Stomach smooth muscle (tissue), 2 donors: Measurements from ENCODE around the gene PPP1R27.

ENCODE experiments used
- H3K27ac ChIP-seq: one replicate; pipeline ENCODE4 v1.7.0; 2013; ENCODE audit warnings: mild to moderate bottlenecking, low read length, inconsistent platforms
- H3K27me3 ChIP-seq, 2 donors: one replicate each; pipeline ENCODE4 v1.7.0; 2013; ENCODE audit warnings: low read length in 2 of 2; ENCODE audit not compliant: insufficient read depth in 2 of 2, control insufficient read depth in 1 of 2
- H3K36me3 ChIP-seq, 2 donors: one replicate each; pipeline ENCODE4 v1.7.0; 2013; ENCODE audit warnings: low read length in 2 of 2; ENCODE audit not compliant: control insufficient read depth in 2 of 2, insufficient read depth in 2 of 2
- H3K4me1 ChIP-seq: one replicate; pipeline ENCODE4 v1.7.0; 2013; ENCODE audit warnings: low read length; ENCODE audit not compliant: control insufficient read depth, insufficient read depth
- H3K4me3 ChIP-seq, 2 donors: one replicate each; pipeline ENCODE4 v1.7.0; 2013; ENCODE audit warnings: low read length in 2 of 2
- H3K9ac ChIP-seq, 2 donors: one replicate each; pipeline ENCODE4 v1.7.0; 2013; ENCODE audit warnings: low read length in 2 of 2, mild to moderate bottlenecking in 1 of 2
- H3K9me3 ChIP-seq, 2 donors: one replicate each; pipeline ENCODE4 v1.7.0; 2013; ENCODE audit warnings: low read length in 2 of 2; ENCODE audit not compliant: control insufficient read depth in 2 of 2
- donor health status: healthy.
- donor health status: Pancreatic carcinoma.

PPP1R27 gene

DNA sequence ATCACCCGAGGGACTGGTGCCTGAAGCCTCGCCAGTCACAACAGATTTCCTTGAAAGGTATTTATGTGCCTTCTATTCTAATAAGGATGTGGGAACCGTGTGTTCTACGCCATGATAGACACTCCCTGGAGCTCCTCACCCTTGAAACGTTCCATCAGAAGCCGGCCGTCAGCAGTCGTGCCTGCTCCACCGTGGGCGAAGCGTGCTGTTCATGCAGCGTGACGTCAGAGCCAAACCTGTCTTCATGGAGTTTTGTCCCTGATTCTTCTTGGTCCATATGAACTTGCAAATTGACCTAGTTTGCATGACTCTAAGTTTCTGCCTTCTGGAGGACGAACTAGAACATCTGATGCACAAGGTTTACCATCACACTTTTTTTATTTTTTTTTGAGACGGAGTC, 4.5 kb upstream of the PPP1R27 start:
- peaks cover 9 to 15% of the 10 kb centered on the region in 2 donors for H3K36me3 ChIP-seq
- no peak overlapping the region for H3K4me3 ChIP-seq
- H3K9ac ChIP-seq, result no peak overlapping the region
- H3K9me3 ChIP-seq, result no peaks in the 10 kb centered on the region
- no peak overlapping the region for H3K27ac ChIP-seq
- H3K4me1 ChIP-seq, result peaks cover 1% of the 10 kb centered on the region
- no peaks in the 10 kb centered on the region for H3K27me3 ChIP-seq

DNA sequence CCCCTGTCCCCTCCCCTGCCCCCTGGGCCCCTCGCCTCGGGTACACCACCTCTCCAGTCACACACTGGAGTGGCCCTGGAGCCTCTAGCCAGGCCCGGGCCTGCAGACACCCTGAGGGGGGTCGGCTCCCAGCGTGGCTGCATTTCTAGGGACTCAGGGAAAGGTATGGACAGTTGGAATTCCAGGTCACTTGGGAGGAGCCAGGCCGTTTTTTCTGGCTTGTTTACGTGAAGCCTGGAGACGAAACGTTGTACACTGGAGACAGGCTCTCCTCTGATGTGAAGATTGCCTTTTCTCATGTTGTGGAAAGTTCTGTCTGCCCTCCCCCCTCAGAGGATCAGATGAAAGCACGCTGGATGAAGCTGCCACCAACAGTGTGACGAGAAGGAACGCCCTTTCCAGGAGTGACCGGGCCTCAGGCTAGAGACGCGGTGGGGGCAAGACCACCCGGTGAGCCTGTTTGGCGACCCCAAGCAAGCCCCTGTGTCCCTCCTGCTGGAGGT, 4.0 kb upstream of the PPP1R27 start:
- no peak overlapping the region for H3K27ac ChIP-seq
- H3K4me3 ChIP-seq, result no peak overlapping the region

DNA sequence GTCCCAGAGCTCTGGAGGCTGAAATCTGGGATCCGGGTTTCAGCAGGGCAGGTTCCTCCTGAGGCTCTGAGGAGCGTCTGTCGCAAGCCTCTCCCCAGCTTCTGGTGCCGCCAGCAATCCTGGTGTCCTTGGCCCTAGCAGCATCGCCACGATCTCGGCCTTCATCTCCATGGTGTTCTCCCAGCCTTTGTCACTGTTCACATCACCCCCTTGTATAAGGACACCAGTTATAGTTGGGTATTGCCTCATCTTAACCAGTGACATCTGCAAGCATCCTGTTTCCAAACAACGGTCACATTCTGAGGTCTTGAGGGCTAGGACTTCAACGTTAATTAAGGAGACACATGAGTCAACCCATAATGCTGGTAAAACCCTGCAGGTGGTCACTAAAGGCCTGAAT, 2.8 kb upstream of the PPP1R27 start:
- H3K9me3 ChIP-seq, result no peaks in the 10 kb centered on the region
- H3K27me3 ChIP-seq, result no peaks in the 10 kb centered on the region
- no peak overlapping the region for H3K9ac ChIP-seq
- H3K4me3 ChIP-seq, result no peak overlapping the region
- H3K36me3 ChIP-seq, result peaks cover 0 to 1% of the 10 kb centered on the region in 2 donors
- H3K27ac ChIP-seq, result no peak overlapping the region
- peaks cover 9% of the 10 kb centered on the region for H3K4me1 ChIP-seq

More for the DNA sequence above, 4.0 kb upstream of the PPP1R27 start:
- H3K36me3 ChIP-seq, result peaks cover 8 to 10% of the 10 kb centered on the region in 2 donors
- no peak overlapping the region for H3K9ac ChIP-seq
- peaks cover 4% of the 10 kb centered on the region for H3K4me1 ChIP-seq
- H3K9me3 ChIP-seq, result no peaks in the 10 kb centered on the region
- no peaks in the 10 kb centered on the region for H3K27me3 ChIP-seq

- peak overlapping the region; percentile 73 to 83 for H3K4me3 ChIP-seq
- H3K9me3 ChIP-seq, result no peaks in the 10 kb centered on the region
- H3K27ac ChIP-seq, result no peak overlapping the region
- H3K36me3 ChIP-seq, result no peaks in the 10 kb centered on the region
- peaks cover 25% of the 10 kb centered on the region for H3K4me1 ChIP-seq
- H3K9ac ChIP-seq, result peak overlapping the region; percentile 87 to 89
- no peaks in the 10 kb centered on the region for H3K27me3 ChIP-seq
These were observed 674 bp downstream of the PPP1R27 start for GRCh38 chr17:81833921-81834830.

DNA sequence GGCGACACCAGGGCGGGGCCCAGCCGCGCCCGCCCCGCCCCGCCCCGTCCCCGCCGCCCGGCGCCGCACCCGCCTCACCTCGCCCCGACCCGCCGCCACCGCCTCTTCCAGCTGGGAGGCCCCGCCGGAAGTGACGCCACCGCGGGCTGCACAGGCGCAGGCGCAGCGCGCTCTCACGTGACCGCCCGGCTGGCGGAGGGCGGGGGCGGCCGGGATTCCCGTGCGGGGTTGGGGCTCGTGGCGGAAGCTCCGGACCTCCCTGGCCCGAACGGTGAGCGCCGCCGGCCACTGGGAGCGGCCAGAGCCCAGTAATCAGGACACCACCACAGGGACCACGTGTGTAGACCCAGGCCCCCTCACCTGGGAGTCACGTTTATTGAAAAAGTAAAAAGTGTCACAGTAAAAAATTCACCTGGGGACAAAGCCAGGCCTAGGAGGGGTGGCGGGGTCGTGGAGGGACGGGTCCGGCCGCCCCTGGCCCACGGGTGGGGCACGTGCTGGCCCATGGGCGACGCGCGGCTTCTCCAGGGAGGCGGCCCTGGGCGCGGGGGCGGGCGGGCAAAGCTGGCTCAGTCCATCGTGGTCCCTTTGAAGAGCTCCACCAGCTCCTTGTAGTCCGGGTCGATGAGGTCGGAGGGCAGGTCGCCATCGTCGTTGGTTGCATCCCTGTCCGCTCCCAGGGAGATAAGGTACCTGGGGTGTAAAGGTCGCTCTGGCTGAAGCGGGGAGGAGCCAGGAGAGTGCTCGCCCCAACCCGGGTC, 1.5 kb downstream of the PPP1R27 start, which contains the start of gene MCRIP1:
TSS of gene MCRIP1 (minus strand) at position 132 of the 761 bp plus-strand sequence. CDS start 8,785 bp downstream, outside the sequence.
- Histone ChIP-seq H3K4me1 (peaks cover 25% of the 10 kb centered on the region), H3K9me3 (no peaks in the 10 kb centered on the region), H3K9ac (peak within 1 kb of the TSS; percentile 89 to 90), H3K27me3 (no peaks in the 10 kb centered on the region), H3K4me3 (peak within 1 kb of the TSS; percentile 84 to 90), H3K27ac (peak within 1 kb of the TSS; percentile 75), H3K36me3 (no peaks in the 10 kb centered on the region)

- no peaks in the 10 kb centered on the region for H3K36me3 ChIP-seq
- peak overlapping the region; percentile 75 for H3K27ac ChIP-seq
- H3K4me3 ChIP-seq, result peak overlapping the region; percentile 84 to 90
- peaks cover 25% of the 10 kb centered on the region for H3K4me1 ChIP-seq
- peak overlapping the region; percentile 84 to 90 for H3K9ac ChIP-seq
- H3K9me3 ChIP-seq, result no peaks in the 10 kb centered on the region
- no peaks in the 10 kb centered on the region for H3K27me3 ChIP-seq
These were observed 2.2 kb downstream of the PPP1R27 start for GRCh38 chr17:81832608-81833159.

- Histone ChIP-seq H3K27me3 (no peaks in the 10 kb centered on the region), H3K36me3 (no peaks in the 10 kb centered on the region), H3K9me3 (no peaks in the 10 kb centered on the region), H3K4me1 (peaks cover 25% of the 10 kb centered on the region), H3K9ac (peak overlapping the region; percentile 84 to 90), H3K27ac (peak overlapping the region; percentile 75), H3K4me3 (peak overlapping the region; percentile 84 to 90)
These were observed 2.8 kb downstream of the PPP1R27 start for GRCh38 chr17:81831957-81832607.

GRCh38 chr17:81831563-81831956, 3.3 kb downstream of the PPP1R27 start:
- Histone ChIP-seq H3K27ac (peak overlapping the region; percentile 75), H3K4me1 (peaks cover 25% of the 10 kb centered on the region), H3K27me3 (no peaks in the 10 kb centered on the region), H3K9me3 (no peaks in the 10 kb centered on the region), H3K9ac (peak overlapping the region; percentile 84 to 90), H3K4me3 (peak overlapping the region; percentile 84 to 90), H3K36me3 (no peaks in the 10 kb centered on the region)

- Histone ChIP-seq H3K36me3 (no peaks in the 10 kb centered on the region), H3K4me3 (no peak overlapping the region), H3K9me3 (no peaks in the 10 kb centered on the region), H3K9ac (no peak overlapping the region), H3K4me1 (peaks cover 29% of the 10 kb centered on the region), H3K27ac (no peak overlapping the region), H3K27me3 (no peaks in the 10 kb centered on the region)
These were observed 5.0 kb downstream of the PPP1R27 start for GRCh38 chr17:81829858-81830257.

DNA sequence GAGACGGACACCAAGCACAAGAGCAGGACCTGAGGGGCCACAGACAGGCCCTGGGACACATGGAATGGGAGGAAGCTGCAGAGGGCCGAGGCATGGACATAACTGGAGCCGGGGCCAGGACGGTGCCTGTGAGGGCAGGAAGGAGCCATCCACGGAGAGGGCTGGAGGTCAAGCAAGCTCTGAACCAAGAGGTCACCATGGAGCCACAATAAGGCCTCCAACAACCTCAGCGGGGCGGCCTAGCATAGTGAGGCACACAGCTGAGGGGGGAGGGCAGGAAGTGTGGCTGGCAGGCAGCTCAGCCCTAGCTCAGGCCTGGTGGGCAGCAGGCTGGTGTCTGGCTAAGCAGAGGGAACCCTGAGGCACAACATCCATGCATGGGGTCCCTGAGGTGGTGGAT, 6.2 kb downstream of the PPP1R27 start:
- Histone ChIP-seq H3K9me3 (no peaks in the 10 kb centered on the region), H3K9ac (no peak overlapping the region), H3K27me3 (no peaks in the 10 kb centered on the region), H3K36me3 (peaks cover 0 to 5% of the 10 kb centered on the region in 2 donors), H3K4me1 (peaks cover 24% of the 10 kb centered on the region), H3K27ac (no peak overlapping the region), H3K4me3 (no peak overlapping the region)
